Iris pigment epithelial cell (primary cell): ENCODE data around the gene SYNPR.

Experiments used
- DNase-seq: peaks from one replicate; pipeline ENCODE4 v3.0.0-alpha.2; 2011; ENCODE audit warnings: low read depth

SYNPR gene

DNA sequence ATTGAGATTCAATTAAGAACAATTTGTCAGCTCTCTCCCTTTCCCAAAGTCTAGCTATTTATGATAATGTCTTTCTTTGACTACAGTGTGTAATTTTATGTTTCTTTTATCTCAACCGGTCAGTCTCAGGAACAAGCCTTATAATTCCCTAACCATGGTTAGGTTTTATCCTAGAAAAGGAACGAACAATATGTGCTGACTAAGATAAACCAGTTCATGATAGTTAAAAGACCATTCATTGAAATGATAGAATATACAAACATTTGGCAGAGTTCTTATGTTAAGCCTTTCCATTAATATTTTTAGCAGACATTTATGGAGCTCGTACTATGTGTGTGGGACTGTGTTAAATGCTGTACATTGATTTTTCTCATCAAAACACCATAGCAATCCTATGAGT lies 106.3 kb downstream of the SYNPR start:
- no peak for DNase-seq

DNA sequence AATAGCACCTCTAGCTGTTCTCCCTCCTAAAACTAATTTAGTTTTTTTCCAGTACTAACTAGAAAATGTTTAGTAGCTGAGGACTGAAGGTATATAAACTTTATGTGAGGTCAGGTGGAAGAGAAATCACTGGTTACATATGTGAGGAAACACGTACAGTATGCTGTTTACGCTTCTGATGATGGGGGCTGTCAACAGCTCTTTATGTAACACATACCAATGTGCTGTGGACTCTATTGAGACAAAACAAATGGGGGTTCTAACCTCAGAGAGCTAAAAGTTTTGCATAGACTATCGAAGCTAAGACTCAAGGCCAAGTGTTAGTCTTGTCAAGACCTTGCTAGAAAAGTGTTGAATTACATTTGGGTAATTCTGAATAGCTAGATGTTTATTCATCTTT lies 107.5 kb downstream of the SYNPR start:
- no peak for DNase-seq

DNA sequence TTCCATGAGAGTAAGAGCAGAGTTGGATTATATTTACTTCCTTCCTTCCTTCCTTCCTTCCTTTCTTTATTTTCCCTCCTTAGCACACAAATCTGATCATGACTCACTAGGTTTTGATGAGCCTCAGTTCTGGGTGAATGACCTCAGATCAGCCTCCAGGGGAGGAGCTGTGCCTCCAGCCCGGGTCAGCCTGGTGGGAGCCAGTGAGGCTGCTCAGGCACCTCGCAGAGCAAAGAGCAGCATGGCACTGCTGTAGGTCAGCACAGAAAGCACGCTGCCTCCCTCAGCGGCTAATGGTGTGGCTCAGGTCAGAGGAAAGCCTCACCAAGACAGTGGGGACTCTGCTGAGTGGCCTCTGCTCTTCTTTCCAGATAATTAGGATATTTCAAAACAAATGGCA lies 108.5 kb downstream of the SYNPR start:
- DNase-seq: no peak

GRCh38 chr3:63387568-63387967 lies 109.5 kb downstream of the SYNPR start:
- peak; percentile 29 for DNase-seq

DNA sequence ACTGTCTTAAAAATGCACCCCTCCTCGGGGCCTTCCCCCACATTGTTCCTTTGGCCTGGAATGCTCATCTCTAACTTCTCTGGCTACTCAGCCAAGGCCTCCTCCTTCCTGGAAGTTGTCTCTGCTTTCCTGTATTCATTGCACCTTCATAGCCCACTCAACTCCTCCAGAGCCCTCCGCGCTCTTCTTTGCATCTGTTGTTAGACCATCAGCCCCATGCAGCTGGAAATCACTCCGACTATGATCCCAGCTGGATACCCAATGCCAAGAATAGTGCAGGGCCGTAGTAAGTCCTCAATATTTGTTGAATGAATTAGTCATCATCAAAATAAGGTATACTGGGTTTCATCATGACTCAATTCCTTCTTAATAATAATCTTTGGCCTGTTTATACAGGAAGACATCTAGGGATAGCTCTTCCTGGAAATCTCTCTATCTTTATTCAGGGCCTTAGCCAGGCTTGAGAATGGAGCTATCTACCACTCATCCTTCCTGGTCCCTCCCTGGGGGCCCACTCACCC lies 112.7 kb downstream of the SYNPR start:
- DNase-seq: no peak

DNA sequence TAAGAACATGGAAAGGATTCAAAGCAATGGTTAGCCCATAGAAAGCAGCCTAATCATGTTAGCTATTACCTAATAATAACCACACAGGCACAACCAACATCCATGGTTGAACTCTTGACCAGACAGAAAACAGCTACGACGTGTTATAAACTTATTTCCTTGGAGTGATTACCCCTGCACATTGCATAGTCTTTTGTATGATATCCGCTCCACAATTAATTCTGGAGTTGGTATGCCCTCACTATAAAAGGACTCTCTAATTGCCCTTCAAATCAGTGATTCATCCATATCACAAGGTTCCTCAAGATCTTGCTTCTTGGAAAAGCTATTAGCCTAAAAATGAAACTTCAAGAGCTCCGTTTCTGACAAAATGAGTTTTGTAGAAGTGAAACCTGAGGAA lies 117.9 kb downstream of the SYNPR start:
- no peak for DNase-seq

DNA sequence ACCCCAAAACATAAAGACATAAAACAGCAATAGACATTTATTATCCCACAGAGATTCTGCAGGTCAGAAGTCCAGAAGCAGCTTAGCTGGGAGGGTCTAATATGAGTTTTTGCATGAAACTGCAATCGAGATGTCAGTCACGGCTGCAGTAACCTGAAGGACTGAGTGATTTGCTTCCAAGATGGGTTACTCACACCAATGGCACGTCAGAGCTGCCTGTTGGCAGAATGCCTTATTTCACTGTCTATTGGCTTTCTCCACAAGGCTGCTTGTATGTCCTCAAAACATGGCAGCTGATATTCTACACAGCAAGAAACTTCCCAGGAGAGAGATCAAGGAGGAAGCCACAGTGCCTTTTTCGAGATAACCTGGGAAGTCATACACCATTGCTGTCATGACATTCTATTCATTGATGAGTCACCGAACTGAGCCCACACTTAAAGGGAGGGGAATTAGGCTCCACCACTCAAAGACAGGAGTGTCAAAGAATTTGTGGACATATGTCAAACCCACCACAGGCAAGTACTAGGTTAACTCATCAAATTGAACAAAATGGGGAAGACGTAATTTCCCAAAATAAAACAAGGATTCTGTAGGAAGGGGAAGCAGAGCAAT lies 122.2 kb downstream of the SYNPR start:
- DNase-seq: peak; percentile 42

DNA sequence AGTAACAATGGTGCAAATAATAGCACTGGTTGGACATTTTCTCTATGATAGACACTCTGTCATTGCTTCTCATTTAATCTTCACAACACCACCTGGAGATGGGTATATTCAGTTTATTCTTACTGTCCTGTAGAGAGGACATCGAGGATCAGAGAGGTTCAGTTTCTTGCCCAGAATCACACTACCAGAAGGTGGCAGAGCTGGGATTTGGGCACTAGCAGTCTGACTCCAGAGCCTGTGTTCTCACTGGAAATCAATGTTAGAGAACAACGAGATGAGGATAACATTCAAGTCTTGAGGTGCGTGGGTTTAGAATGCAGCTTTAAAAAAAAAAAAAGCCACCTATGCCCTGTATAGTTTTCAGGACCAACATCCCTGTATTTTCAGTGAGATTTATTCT lies 127.8 kb downstream of the SYNPR start:
- DNase-seq: no peak

- no peak for DNase-seq
Observed at GRCh38 chr3:63413523-63413922, 135.4 kb downstream of the SYNPR start.

DNA sequence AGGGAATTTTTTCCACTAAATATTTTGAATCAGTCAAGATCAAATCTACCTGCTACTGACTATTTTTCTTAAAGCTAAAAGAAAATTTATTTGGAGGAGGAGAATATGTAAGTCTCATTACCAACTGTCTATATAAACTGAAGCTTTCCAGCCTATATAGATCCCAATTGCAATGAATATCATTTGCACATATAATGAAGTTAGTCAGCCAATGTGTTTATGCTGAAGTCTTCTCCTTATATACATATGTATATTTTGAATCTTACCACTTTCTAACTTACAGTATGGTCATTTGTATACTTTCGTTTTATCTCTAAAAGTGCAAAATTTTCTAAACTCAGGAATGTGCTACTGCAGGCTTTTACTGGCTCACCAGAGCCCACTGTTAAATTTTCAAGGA lies 136.5 kb downstream of the SYNPR start:
- DNase-seq: no peak

GRCh38 chr3:63429905-63430304 lies 151.8 kb downstream of the SYNPR start:
- DNase-seq: no peak

DNA sequence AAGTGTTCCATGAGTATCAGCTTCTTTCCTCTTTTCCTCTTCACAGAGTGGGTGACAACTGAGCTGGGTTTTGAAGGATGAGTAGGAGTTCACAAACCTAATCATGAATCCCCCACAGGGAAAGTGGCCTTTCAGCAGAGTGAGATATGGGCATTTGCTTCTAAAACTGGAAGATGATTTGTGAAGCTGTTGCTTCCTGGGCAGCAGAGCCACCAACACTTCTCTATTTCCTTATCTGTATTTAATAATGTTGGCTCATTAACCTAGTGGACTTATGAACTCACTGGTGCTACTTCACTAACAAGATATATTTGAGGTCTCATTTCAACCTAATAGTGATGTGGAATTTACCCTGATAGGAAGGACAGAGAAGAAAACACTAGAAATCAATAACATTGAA lies 152.8 kb downstream of the SYNPR start:
- no peak for DNase-seq

DNA sequence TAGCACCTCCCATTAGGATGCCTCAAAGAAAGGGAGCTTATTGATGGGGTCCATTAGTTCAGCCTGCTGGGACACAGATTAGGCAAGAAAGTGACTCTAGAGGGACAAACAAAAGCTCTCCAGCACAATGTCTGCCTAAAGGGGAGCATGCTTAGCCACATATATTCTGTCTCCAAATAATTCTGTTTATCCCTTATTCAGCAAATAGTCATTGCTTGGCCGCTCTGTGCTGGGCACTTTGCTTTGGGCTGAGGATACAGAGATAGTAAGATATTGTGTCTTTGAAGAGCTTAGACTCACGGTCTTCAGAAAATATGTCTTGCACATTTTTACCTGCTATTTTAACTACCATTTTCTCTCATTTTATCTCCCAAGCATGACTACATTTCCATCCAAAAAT lies 159.8 kb downstream of the SYNPR start:
- no peak for DNase-seq

DNA sequence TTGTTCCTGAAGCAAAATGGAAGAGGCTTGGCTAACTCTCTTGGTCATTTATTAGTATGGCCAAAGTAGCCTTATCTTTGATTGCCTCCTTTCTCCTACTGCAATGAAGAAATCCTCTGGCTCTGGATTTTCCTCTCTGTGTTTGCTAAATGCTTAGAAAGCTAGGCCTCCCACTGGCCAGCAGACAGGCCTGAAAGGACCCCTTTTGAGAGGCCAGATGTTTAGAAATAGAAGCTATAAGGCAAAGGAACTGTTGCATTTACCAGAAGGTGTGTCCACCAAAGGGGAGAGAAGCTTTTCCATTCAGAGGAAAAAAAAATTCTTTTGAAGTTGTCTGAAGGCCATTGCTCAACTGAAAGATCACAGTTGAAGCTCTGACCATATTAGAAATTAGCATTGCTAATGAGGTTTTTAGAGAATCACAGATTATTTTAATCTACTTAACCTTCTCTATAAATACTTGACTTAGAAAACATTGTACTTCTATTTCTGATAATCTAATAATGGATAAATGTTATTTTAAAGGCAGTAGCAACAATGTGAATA lies 160.8 kb downstream of the SYNPR start:
- DNase-seq: no peak

DNA sequence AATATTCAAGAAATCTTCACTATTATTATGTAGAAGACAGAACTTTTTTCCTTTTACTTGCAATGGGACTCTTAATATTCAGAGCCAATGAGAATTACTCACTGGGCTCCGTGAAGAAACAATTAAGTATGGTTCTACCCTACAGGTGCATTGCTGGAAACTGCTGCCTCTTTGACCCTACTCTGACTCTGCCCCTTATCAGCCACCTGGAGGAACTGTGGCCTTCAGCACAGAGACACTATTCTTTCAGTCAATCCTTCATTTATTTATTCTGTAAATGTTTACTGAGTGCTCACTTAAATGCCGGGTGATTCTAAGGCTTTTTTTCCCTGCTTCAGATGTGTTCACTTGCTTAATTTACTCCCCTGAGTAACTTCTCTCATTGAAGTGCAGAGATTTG lies 163.2 kb downstream of the SYNPR start:
- DNase-seq: no peak

- DNase-seq: no peak
Observed at GRCh38 chr3:63442918-63443317, 164.8 kb downstream of the SYNPR start.

GRCh38 chr3:63450023-63450422 lies 171.9 kb downstream of the SYNPR start:
- no peak for DNase-seq

GRCh38 chr3:63450634-63451363 lies 172.7 kb downstream of the SYNPR start:
- DNase-seq: no peak

DNA sequence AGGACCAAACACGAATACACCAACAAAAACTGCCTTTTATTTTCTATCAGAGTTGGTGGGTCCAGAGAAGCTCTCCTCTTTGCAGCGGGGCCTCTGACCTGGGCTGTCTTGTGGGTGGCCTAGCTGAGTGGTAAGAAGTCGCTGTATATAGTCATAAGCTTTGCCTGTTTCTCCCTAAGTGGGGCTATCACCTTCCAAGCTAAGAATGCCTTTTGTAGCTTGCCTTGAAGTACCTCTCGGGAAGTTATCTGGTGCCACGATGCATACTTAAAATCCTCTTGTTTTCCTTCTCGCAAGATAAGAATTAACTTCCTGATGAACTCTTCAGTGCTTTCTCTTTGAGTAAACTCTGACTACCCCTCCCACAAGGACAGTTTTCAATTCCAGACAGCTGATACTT lies 178.8 kb downstream of the SYNPR start:
- DNase-seq: no peak

- DNase-seq: no peak
Observed at GRCh38 chr3:63458405-63458804, 180.3 kb downstream of the SYNPR start.

- DNase-seq: no peak
Observed at GRCh38 chr3:63462732-63463131, 184.6 kb downstream of the SYNPR start.

GRCh38 chr3:63467392-63467791 lies 189.3 kb downstream of the SYNPR start:
- DNase-seq: no peak

DNA sequence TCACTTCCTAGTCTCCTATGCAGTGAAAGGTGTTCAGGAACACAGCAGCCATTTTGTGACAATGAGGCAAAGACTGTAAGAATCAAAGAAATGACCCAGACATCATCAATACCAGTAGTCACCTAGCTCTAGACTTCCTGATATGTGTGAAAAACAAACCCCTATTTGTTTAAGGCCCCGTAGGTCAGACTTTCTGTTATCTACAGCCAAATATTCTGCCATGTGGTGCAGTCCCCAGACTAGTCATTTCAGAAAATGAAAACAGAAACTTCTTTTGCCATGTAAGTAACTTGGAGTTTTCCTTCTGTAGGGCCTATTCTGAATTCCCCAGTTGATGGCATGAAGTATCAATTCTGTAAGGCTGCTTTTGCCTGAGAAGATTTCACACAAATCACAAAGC lies 192.6 kb downstream of the SYNPR start:
- DNase-seq: no peak

DNA sequence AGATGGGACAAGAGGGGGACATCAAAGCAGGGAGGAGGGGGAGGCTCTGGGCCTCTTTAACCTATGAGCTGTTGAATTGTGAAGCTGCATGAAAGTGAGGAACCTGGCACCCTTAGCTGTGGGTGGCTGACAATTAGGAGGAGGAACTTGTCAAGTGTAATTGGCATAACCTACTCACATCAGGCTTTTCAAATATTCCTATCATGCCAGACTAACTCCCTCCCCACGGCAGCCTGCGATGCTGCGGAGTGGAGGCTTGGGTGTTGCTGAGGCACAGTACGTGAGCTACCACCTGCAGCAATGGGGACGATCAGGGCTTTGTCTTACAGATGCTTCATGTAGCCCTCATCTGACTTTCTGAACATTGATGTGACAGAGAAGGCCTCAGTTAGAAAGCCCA lies 193.7 kb downstream of the SYNPR start:
- no peak for DNase-seq
